Measurements from ENCODE around the gene CREB5. TPM values are rescaled to one million over a fixed set of nuclear protein-coding genes. Genes with fewer than 3 reads are reported as not detected.

The CREB5 gene
- total and polyA plus RNA-seq, 2 of the 8 experiments (the other 6 are each of a cell fraction or from before 2014, with no cell fraction given), result 2.4 to 2.7 TPM

DNA sequence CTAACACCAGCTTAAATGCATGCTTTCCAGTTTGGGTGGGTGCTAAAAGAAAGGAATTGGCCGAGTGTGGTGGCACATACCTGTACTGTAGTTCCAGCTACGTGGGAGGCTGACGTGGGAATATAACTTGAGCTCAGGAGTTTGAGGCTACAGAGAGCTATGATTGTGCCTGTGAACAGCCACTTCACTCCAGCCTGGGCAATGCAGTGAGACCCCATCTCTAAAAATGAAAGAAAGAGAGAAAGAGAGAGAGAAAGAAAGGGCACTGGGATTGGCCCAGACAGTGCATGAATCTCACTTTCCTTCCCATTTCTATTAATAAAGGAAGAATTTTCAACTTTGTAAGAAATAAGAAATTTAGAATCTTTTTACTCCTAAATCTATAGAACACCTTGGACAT, 265.4 kb downstream of the CREB5 start:
- Histone ChIP-seq H2BK120ac (replicated peaks; ENCODE audit: low read depth, low read length) (no peak overlapping the region), H3K4me1 (replicated peaks in 1 of 4; ENCODE audit: control insufficient read depth in 3 of 4, insufficient read depth in 4 of 4, low read length in 3 of 4) (peaks cover 2 to 17% (median 9%) of the 10 kb centered on the region in 4 experiments), H4K91ac (replicated peaks; ENCODE audit: insufficient read length, low read length) (no peak overlapping the region), H2BK5ac (ENCODE audit: low read depth, low read length) (no peak overlapping the region), H3K18ac (ENCODE audit: extremely low read depth, low read length) (no peak overlapping the region), H4K5ac (ENCODE audit: insufficient read length, low read depth, low read length) (no peak overlapping the region), H3K79me1 (ENCODE audit: low read depth, low read length) (no peaks in the 10 kb centered on the region), H3K23me2 (ENCODE audit: low read depth, low read length) (no peaks in the 10 kb centered on the region), H3K36me3 (ENCODE audit: control insufficient read depth in 2 of 4, insufficient read depth in 4 of 4, low read length in 3 of 4) (no peaks in the 10 kb centered on the region), H3K27ac (ENCODE audit: low read depth, low read length) (no peak overlapping the region), H2BK15ac (ENCODE audit: low read length) (peak overlapping the region; percentile 34; the same call in 1 of the 2 replicates), H3K4me3 (ENCODE audit: extremely low read depth in 1 of 4, insufficient read depth in 2 of 4, low read depth in 3 of 4, low read length in 4 of 4) (no peak overlapping the region), H2BK12ac (ENCODE audit: low read depth, low read length) (no peak overlapping the region), H3K4me2 (ENCODE audit: insufficient read depth in 1 of 2, low read depth in 2 of 2, low read length in 2 of 2) (no peak overlapping the region), H2AK5ac (ENCODE audit: low read depth, low read length) (no peak overlapping the region), H3K23ac (ENCODE audit: insufficient read length) (no peak overlapping the region), H3K9ac (replicated peaks in 1 of 4; ENCODE audit: extremely low read depth in 1 of 4, low read depth in 3 of 4, low read length in 3 of 4) (no peak overlapping the region), H4K20me1 (replicated peaks in 1 of 2; ENCODE audit: control insufficient read depth in 1 of 2, insufficient read depth in 2 of 2, low read length in 2 of 2) (no peaks in the 10 kb centered on the region), H3K56ac (replicated peaks; ENCODE audit: insufficient read length, low read depth, low read length) (no peak overlapping the region), H3K9me3 (ENCODE audit: insufficient read depth in 2 of 2, low read depth in 1 of 2, low read length in 1 of 2) (no peaks in the 10 kb centered on the region), H3K14ac (ENCODE audit: insufficient read length) (no peak overlapping the region), H3K4ac (replicated peaks; ENCODE audit: insufficient read length, low read depth, low read length) (no peak overlapping the region), H2AFZ (ENCODE audit: low read length) (no peak overlapping the region), H4K8ac (ENCODE audit: extremely low read depth, insufficient read depth, low read length) (no peak overlapping the region), H3K79me2 (ENCODE audit: control insufficient read depth in 1 of 2, insufficient read depth in 2 of 2, low read length in 2 of 2) (no peaks in the 10 kb centered on the region), H2BK20ac (ENCODE audit: low read length) (peak overlapping the region; percentile 72; the same call in 1 of the 2 replicates), H3K27me3 (replicated peaks in 1 of 4; ENCODE audit: control insufficient read depth in 3 of 4, extremely low read depth in 1 of 4, insufficient read depth in 3 of 4, low read length in 3 of 4) (no peaks in the 10 kb centered on the region)
- ChIA-PET POLR2A (ENCODE audit: partially characterized antibody) (no interaction called here), CTCF (ENCODE audit: partially characterized antibody) (interaction anchor here (1.0 kb wide), 1 partner anchor 12 kb away, joined by 3 read pairs; no protein-coding TSS in a partner anchor)
- WGBS, 2 experiments (ENCODE audit: extremely low coverage in 1 of 2, insufficient coverage in 1 of 2, insufficient read length in 1 of 2, insufficient replicate concordance in 2 of 2, low coverage in 1 of 2, low lambda C conversion rate in 2 of 2, missing lambda C conversion rate in 1 of 2), result 91% methylated on average over 3 of the region's 3 CpGs; no CpG with 5 or more reads in 1 of the 2 experiments
- DNase-seq (ENCODE audit: low read depth in 1 of 2, low spot score in 2 of 2), result no peak
- FAIRE-seq, result no peak
- no peak for TF ChIP-seq CHD1 (IDR thresholded peaks at IDR 0.05; ENCODE audit: low read depth, low read length)
- no peak for TF ChIP-seq JUN (IDR thresholded peaks at IDR 0.05; ENCODE audit: low read depth, low read length)
- TF ChIP-seq RXRA (IDR thresholded peaks at IDR 0.05; ENCODE audit: insufficient read depth, low read depth, low read length), result no peak
- no peak for TF ChIP-seq KDM4A (IDR thresholded peaks at IDR 0.05; ENCODE audit: low read depth, low read length, severe bottlenecking)
- TF ChIP-seq RAD21 (IDR thresholded peaks at IDR 0.05 in 1 of 2, conservative IDR thresholded peaks at IDR 0.05 in 1 of 2; ENCODE audit: low read depth in 2 of 2, low read length in 2 of 2), result no peak
- no peak for TF ChIP-seq CHD2 (IDR thresholded peaks at IDR 0.05; ENCODE audit: low read length)
